Measurements from ENCODE around the gene GRID2.

DNA sequence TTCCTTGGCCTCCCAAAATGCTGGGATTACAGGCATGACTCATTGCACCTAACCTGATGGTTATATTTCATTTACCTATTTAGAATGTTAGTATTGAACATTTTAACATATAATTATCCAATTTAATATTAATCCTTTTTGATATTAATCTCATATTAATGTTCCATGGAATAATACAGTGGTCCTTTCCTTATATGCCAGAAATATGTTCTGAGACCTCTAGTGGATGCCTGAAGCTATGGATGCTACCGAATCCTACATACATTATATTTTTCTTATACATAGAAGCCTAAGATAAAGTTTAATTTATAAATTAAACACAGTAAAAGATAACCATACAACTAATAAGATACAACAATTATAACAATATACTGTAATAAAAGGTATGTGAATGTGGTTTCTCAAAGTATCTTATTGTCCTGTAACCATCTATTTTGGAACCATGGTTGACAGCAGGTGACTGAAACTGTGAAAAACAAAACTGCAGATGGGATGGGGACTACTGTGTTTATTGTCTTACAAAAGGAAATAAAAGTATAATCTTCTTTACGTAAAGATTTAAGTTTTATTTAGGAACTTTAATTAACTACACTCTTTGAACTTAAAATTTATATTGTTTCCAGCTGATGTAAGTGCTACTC lies 431.4 kb downstream of the GRID2 start:
- TF ChIP-seq, protein P1, sequence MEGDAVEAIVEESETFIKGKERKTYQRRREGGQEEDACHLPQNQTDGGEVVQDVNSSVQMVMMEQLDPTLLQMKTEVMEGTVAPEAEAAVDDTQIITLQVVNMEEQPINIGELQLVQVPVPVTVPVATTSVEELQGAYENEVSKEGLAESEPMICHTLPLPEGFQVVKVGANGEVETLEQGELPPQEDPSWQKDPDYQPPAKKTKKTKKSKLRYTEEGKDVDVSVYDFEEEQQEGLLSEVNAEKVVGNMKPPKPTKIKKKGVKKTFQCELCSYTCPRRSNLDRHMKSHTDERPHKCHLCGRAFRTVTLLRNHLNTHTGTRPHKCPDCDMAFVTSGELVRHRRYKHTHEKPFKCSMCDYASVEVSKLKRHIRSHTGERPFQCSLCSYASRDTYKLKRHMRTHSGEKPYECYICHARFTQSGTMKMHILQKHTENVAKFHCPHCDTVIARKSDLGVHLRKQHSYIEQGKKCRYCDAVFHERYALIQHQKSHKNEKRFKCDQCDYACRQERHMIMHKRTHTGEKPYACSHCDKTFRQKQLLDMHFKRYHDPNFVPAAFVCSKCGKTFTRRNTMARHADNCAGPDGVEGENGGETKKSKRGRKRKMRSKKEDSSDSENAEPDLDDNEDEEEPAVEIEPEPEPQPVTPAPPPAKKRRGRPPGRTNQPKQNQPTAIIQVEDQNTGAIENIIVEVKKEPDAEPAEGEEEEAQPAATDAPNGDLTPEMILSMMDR (conservative IDR thresholded peaks at IDR 0.05): peak; percentile 40
- no peak for TF ChIP-seq ZFX (IDR thresholded peaks at IDR 0.05)
